Gastroesophageal sphincter (tissue), 4 donors: ENCODE results near the gene COA3. TPM values are rescaled to one million over a fixed set of nuclear protein-coding genes. Genes with fewer than 3 reads are reported as not detected.
A peak's percentile ranks its signal among the peaks of the same experiment; 100 is the strongest.

Experiments used
- ATAC-seq: fragments of 150-250 bp; one replicate; pipeline ENCODE4 v1.9.1; 2016; ENCODE audit warnings: mild to moderate bottlenecking, moderate library complexity
- H3K27ac ChIP-seq, 4 donors: fragments of 200-600 bp; sonication (generic) in 3 of 4; 1 replicate in 3 of 4; 2 replicates in 1 of 4; pipeline ENCODE4 v1.5.1; 2016 to 2019
- H3K27me3 ChIP-seq: fragments of 200-600 bp; sonication (generic); one replicate; pipeline ENCODE4 v1.5.1; 2019
- H3K36me3 ChIP-seq, 2 donors: fragments of 200-600 bp; sonication (generic); one replicate each; pipeline ENCODE4 v1.5.1; 2019; ENCODE audit warnings: control low read depth in 1 of 2
- H3K4me1 ChIP-seq, 3 donors: fragments of 200-600 bp; sonication (generic); 1 replicate in 2 of 3; 2 replicates in 1 of 3; pipeline ENCODE4 v1.5.1; 2016 to 2019; ENCODE audit warnings: control low read depth in 2 of 3
- H3K4me3 ChIP-seq, 2 donors: fragments of 200-600 bp; sonication (generic); one replicate each; pipeline ENCODE4 v1.5.1; 2019; ENCODE audit warnings: mild to moderate bottlenecking in 1 of 2, moderate library complexity in 1 of 2
- H3K9me3 ChIP-seq, 3 donors: fragments of 200-600 bp; sonication (generic); one replicate each; pipeline ENCODE4 v1.5.1; 2017 to 2019; ENCODE audit warnings: control low read depth in 2 of 3
- EP300 ChIP-seq: sonication (generic); formaldehyde crosslinking; IDR thresholded peaks from one replicate; pipeline ENCODE4 v1.6.1; 2017; ENCODE audit warnings: antibody characterized with exemption, mild to moderate bottlenecking
- POLR2A ChIP-seq, 2 donors: fragments of 450-650 bp; IDR thresholded peaks; one replicate each; pipeline ENCODE4 v1.6.1; 2017; ENCODE audit warnings: antibody characterized with exemption in 2 of 2, mild to moderate bottlenecking in 2 of 2, moderate library complexity in 1 of 2
- POLR2AphosphoS5 ChIP-seq: sonication (generic); formaldehyde crosslinking; IDR thresholded peaks from one replicate; pipeline ENCODE4 v1.6.1; 2017; ENCODE audit warnings: antibody characterized with exemption
- WGBS, 2 donors: methylation state at CpG; one replicate each; pipeline ENCODE4 v1.1.5; 2018; ENCODE audit warnings: low coverage in 1 of 2; 5-methylcytosine and 5-hydroxymethylcytosine counted together
- total RNA-seq, 4 donors: library from RNA; depleted of rRNA; stranded (reverse); fragments of >200 nt; gene quantifications; one replicate each; pipeline ENCODE4 v1.1.0, GENCODE V29; 2016
- TF ChIP-seq, protein P1 (sequence below), 4 experiments: fragments of 200-600 bp in 2 of 4; fragments of 450-650 bp in 2 of 4; sonication (generic) in 1 of 4; IDR thresholded peaks; one replicate each; pipeline ENCODE4 v1.5.1; 2017 to 2019; ENCODE audit warnings: antibody characterized with exemption in 4 of 4, mild to moderate bottlenecking in 2 of 4, moderate library complexity in 2 of 4

The COA3 gene
- total RNA-seq, 4 donors from 2014 or later: 55.3 to 81.4 (median 66.8) TPM

DNA sequence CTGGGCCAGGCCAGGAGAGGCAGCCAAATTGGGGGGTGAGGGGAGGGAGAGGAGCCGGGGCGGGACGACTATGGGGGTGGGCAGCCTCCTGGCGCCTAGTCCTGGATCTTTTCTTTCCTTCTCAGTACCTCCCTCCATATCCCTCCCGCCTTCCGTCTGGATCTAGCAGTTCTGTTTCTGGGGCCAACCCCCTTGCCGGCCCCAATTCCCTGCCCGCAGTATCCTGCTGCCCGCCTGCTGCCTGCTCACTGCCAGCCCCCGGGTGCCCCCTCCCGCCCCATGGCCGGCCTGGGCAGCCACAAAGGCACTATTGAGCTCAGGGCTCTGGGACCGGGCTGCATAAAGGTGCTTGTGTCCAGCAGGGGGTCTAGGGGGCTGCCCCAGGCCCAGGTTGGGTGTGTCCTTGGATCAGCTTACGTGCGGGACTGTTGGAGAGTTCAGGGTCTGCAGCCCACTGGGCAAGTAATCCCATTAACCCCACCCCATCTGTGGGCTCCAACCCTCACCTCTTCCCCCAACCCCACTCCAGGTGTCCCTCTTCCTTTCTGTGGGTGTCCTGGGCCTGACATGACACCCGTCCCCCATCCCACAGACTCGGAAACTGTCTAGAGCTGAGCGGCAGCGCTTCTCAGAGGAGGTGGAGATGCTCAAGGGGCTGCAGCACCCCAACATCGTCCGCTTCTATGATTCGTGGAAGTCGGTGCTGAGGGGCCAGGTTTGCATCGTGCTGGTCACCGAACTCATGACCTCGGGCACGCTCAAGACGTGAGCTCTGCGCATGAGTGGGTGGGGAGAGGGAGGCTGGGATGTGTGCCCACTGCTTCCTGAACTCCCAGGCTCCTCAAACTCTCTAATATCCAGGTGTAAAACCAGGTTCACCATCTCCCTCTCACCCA is 16.1 kb downstream of the COA3 start:
- 10% methylated on average over 5 of the region's 29 CpGs; no CpG with 5 or more reads in 1 of the 2 donors for WGBS, 2 donors
- Histone ChIP-seq H3K4me1 (peaks cover 0 to 61% (median 6%) of the 10 kb centered on the region in 3 donors), H3K4me3 (peak overlapping the region; percentile 1 to 55), H3K36me3 (peaks cover 0 to 24% of the 10 kb centered on the region in 2 donors), H3K9me3 (no peaks in the 10 kb centered on the region), H3K27ac (peak overlapping the region in 3 of 4 donors; percentile 2 to 53 (median 31)), H3K27me3 (peaks cover 58% of the 10 kb centered on the region)
- TF ChIP-seq EP300 (no peak), POLR2A (IDR thresholded peaks at IDR 0.05) (no peak), POLR2AphosphoS5 (no peak)
- TF ChIP-seq, protein P1, sequence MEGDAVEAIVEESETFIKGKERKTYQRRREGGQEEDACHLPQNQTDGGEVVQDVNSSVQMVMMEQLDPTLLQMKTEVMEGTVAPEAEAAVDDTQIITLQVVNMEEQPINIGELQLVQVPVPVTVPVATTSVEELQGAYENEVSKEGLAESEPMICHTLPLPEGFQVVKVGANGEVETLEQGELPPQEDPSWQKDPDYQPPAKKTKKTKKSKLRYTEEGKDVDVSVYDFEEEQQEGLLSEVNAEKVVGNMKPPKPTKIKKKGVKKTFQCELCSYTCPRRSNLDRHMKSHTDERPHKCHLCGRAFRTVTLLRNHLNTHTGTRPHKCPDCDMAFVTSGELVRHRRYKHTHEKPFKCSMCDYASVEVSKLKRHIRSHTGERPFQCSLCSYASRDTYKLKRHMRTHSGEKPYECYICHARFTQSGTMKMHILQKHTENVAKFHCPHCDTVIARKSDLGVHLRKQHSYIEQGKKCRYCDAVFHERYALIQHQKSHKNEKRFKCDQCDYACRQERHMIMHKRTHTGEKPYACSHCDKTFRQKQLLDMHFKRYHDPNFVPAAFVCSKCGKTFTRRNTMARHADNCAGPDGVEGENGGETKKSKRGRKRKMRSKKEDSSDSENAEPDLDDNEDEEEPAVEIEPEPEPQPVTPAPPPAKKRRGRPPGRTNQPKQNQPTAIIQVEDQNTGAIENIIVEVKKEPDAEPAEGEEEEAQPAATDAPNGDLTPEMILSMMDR (IDR thresholded peaks at IDR 0.05): no peak
- ATAC-seq: peak; percentile 26

- Histone ChIP-seq H3K27me3 (peaks cover 58% of the 10 kb centered on the region), H3K36me3 (peaks cover 0 to 32% of the 10 kb centered on the region in 2 donors), H3K9me3 (no peaks in the 10 kb centered on the region), H3K4me1 (peaks cover 0 to 61% (median 6%) of the 10 kb centered on the region in 3 donors), H3K4me3 (peak overlapping the region; percentile 1 to 55), H3K27ac (peak overlapping the region in 3 of 4 donors; percentile 2 to 53 (median 31))
- TF ChIP-seq EP300 (no peak), POLR2AphosphoS5 (no peak), POLR2A (IDR thresholded peaks at IDR 0.05) (no peak)
- TF ChIP-seq, protein P1 (IDR thresholded peaks at IDR 0.05): no peak
- 52% methylated on average over 2 of the region's 10 CpGs; no CpG with 5 or more reads in 1 of the 2 donors for WGBS, 2 donors
- ATAC-seq: no peak
These were observed 16.8 kb downstream of the COA3 start for GRCh38 chr17:42781639-42782165.

GRCh38 chr17:42780851-42781638 is 17.5 kb downstream of the COA3 start:
- peaks cover 0 to 38% of the 10 kb centered on the region in 2 donors for H3K36me3 ChIP-seq
- no peaks in the 10 kb centered on the region for H3K9me3 ChIP-seq
- peak overlapping the region in 3 of 4 donors; percentile 65 to 76 (median 68) for H3K27ac ChIP-seq
- ATAC-seq: peak; percentile 32
- 33% methylated on average over 1 of the region's 39 CpGs; no CpG with 5 or more reads in 1 of the 2 donors for WGBS, 2 donors
- peaks cover 0 to 61% (median 6%) of the 10 kb centered on the region in 3 donors for H3K4me1 ChIP-seq
- H3K4me3 ChIP-seq: peak overlapping the region; percentile 30 to 55
- TF ChIP-seq POLR2A (IDR thresholded peaks at IDR 0.05): no peak
- no peak for TF ChIP-seq EP300
- TF ChIP-seq POLR2AphosphoS5: no peak
- TF ChIP-seq, protein P1 (IDR thresholded peaks at IDR 0.05): no peak
- H3K27me3 ChIP-seq: peaks cover 58% of the 10 kb centered on the region

GRCh38 chr17:42779936-42780850 is 18.3 kb downstream of the COA3 start, which contains the start of gene WNK4:
Gene WNK4 (plus strand): TSS chr17:42780610. CDS start chr17:42780699, 89 bp downstream.
- peak within 1 kb of the TSS in 3 of 4 donors; percentile 65 to 76 (median 68) for H3K27ac ChIP-seq
- H3K4me3 ChIP-seq: peak within 1 kb of the TSS; percentile 30 to 55
- peaks cover 0 to 58% (median 6%) of the 10 kb centered on the region in 3 donors for H3K4me1 ChIP-seq
- 0% methylated on average over 6 of the region's 65 CpGs; no CpG with 5 or more reads in 1 of the 2 donors for WGBS, 2 donors
- peak; percentile 52 for ATAC-seq
- peaks cover 51% of the 10 kb centered on the region for H3K27me3 ChIP-seq
- no peaks in the 10 kb centered on the region for H3K9me3 ChIP-seq
- TF ChIP-seq POLR2A (IDR thresholded peaks at IDR 0.05): peak in 1 of 2 donors; percentile 12
- TF ChIP-seq POLR2AphosphoS5: no peak
- peaks cover 0 to 47% of the 10 kb centered on the region in 2 donors for H3K36me3 ChIP-seq
